Lung (tissue), 12 donors: ENCODE data around the gene NISCH. TPM values are rescaled to one million over a fixed set of nuclear protein-coding genes. Genes with fewer than 3 reads are reported as not detected.

ENCODE experiments used
- ATAC-seq: fragments of 200-7000 bp; cut with Tn5 transposase; one replicate; pipeline ENCODE4 v1.9.1; 2020; ENCODE audit warnings: moderate number of reproducible peaks; ENCODE audit not compliant: insufficient read depth, low FRiP score
- DNase-seq, 3 donors: peaks; one replicate each; pipeline ENCODE4 v3.0.0-alpha.2; 2013 to 2017
- H3K27ac ChIP-seq, 2 donors: one replicate each; pipeline ENCODE4 v1.5.1; 2013; ENCODE audit warnings: mild to moderate bottlenecking in 2 of 2, moderate library complexity in 2 of 2, control low read depth in 1 of 2, inconsistent platforms in 1 of 2, low read depth in 1 of 2, low read length in 1 of 2
- H3K27me3 ChIP-seq, 3 donors: one replicate each; pipeline ENCODE4 v1.5.1; 2013; ENCODE audit warnings: low read length in 2 of 3; ENCODE audit not compliant: control insufficient read depth in 3 of 3, insufficient read depth in 3 of 3
- H3K36me3 ChIP-seq, 4 donors: one replicate each; pipeline ENCODE4 v1.5.1; 2013; ENCODE audit warnings: low read length in 4 of 4, mild to moderate bottlenecking in 1 of 4, moderate library complexity in 1 of 4; ENCODE audit not compliant: control insufficient read depth in 4 of 4, insufficient read depth in 4 of 4
- H3K4me1 ChIP-seq, 5 donors: one replicate each; pipeline ENCODE4 v1.5.1; 2013; ENCODE audit warnings: low read length in 5 of 5, mild to moderate bottlenecking in 2 of 5, moderate library complexity in 1 of 5; ENCODE audit not compliant: control insufficient read depth in 5 of 5, insufficient read depth in 5 of 5
- H3K4me3 ChIP-seq: one replicate; pipeline ENCODE4 v1.5.1; 2013; ENCODE audit warnings: mild to moderate bottlenecking, control low read depth, moderate library complexity
- H3K9ac ChIP-seq, 2 donors: one replicate each; pipeline ENCODE4 v1.5.1; 2013; ENCODE audit warnings: low read length in 2 of 2, control low read depth in 1 of 2; ENCODE audit not compliant: insufficient read depth in 1 of 2
- H3K9me3 ChIP-seq, 4 donors: one replicate each; pipeline ENCODE4 v1.5.1; 2013; ENCODE audit warnings: low read length in 3 of 4, mild to moderate bottlenecking in 1 of 4, moderate library complexity in 1 of 4; ENCODE audit not compliant: control insufficient read depth in 4 of 4, insufficient read depth in 3 of 4
- WGBS, 2 donors: extraction: QIAGEN DNeasy Blood & Tissue Kit; methylation state at CpG; one replicate each; pipeline ENCODE4 v1.1.7; 2013; 5-methylcytosine and 5-hydroxymethylcytosine counted together
- polyA plus RNA-seq, 2 donors: library from polyadenylated mRNA; stranded (reverse); fragments of 200-250 nt; gene quantifications; one replicate each; pipeline ENCODE4 v1.2.1, GENCODE V29; 2013
- total RNA-seq, 2 donors: library from RNA; depleted of rRNA in 1 of 2; stranded (reverse); fragments of >200 nt in 1 of 2; gene quantifications; one replicate each; pipeline ENCODE4 v1.2.1, GENCODE V29; 2014 to 2021
- TF ChIP-seq, protein P1 (sequence below): IDR thresholded peaks from 2 replicates; pipeline ENCODE4 v1.5.1; 2012; ENCODE audit warnings: mild to moderate bottlenecking; ENCODE audit errors: control extremely low read depth, extremely low read depth
- donor health status: control.
- donor health status: control.
- donor health status: Bipolar disorder and iron deficiency.
- donor health status: healthy.
- donor health status: DM: yes; HTN: yes; CAD: no.

Gene NISCH
- total and polyA plus RNA-seq, 4 donors, result 37.8 to 127 (median 63.7) TPM

DNA sequence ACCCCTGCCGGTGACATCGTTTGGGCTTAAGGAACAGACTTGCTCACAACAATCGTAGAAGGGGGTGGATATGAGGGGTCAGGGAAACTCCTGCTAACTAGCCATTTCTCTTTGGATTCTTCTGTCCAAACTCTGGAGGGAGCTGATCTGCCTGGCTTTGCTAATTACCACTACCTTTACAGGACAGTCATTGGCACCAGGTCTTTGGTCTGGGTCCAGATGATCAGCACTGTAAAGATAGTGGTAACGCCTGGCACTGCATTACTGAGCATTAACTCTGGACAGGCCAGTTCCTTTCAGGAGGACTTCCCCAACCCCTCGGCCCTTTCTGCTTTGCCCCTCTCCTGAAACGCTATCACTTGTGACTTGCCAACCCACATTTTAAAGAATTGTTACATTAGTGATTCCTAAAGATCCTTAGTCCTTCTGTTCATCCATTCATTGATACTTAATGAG is 81.8 kb downstream of the NISCH start:
- peak overlapping the region; percentile 32 to 63 for H3K9ac ChIP-seq
- H3K27me3 ChIP-seq, result no peaks in the 10 kb centered on the region
- H3K9me3 ChIP-seq, result no peaks in the 10 kb centered on the region
- TF ChIP-seq, protein P1, sequence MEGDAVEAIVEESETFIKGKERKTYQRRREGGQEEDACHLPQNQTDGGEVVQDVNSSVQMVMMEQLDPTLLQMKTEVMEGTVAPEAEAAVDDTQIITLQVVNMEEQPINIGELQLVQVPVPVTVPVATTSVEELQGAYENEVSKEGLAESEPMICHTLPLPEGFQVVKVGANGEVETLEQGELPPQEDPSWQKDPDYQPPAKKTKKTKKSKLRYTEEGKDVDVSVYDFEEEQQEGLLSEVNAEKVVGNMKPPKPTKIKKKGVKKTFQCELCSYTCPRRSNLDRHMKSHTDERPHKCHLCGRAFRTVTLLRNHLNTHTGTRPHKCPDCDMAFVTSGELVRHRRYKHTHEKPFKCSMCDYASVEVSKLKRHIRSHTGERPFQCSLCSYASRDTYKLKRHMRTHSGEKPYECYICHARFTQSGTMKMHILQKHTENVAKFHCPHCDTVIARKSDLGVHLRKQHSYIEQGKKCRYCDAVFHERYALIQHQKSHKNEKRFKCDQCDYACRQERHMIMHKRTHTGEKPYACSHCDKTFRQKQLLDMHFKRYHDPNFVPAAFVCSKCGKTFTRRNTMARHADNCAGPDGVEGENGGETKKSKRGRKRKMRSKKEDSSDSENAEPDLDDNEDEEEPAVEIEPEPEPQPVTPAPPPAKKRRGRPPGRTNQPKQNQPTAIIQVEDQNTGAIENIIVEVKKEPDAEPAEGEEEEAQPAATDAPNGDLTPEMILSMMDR, result no peak
- WGBS, 2 donors, result 2 to 3% methylated on average over 6 of the region's 6 CpGs
- peaks cover 0 to 6% (median 2%) of the 10 kb centered on the region in 4 donors for H3K36me3 ChIP-seq
- H3K27ac ChIP-seq, result peak overlapping the region; percentile 86 to 89
- DNase-seq (no peak), ATAC-seq (no peak)
- H3K4me3 ChIP-seq, result peak overlapping the region; percentile 70
- H3K4me1 ChIP-seq, result peaks cover 8 to 44% (median 17%) of the 10 kb centered on the region in 5 donors

DNA sequence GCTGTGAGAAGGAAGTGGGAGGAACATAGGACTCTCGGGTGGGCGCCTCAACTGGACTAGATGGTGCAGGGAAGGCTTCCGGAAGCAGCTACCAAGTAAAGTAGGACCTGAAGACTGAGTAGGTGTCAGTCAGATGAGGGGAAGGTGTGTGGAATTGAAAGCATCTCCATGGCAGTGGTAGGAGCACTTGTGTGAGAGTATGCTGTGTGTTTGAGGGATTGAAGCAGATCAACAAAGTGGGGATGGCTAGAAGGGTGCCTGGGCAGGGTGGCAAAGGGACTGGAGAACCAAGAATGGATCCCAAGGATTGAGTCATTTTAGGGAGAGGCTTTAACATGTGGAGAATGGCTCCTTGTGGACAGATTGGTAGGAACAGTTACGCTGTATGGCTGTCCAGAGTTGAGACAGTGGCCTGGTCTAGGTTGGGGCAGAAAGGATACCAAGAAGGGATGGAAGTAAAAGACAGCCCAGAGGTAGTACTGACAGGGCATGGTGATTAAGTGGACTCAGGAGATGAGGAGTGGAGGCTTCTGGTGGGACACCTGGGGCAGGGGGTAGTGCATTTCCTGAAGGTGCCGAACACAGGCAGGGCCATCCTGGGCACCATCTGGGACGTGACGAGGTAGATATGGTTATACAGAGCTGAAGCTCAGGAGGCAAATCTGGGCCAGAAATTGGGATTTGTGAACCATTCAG is 82.5 kb downstream of the NISCH start:
- peak overlapping the region; percentile 6 for H3K4me3 ChIP-seq
- no peaks in the 10 kb centered on the region for H3K27me3 ChIP-seq
- peak overlapping the region in 1 of 2 donors; percentile 63 for H3K9ac ChIP-seq
- H3K4me1 ChIP-seq, result peaks cover 8 to 39% (median 16%) of the 10 kb centered on the region in 5 donors
- H3K36me3 ChIP-seq, result peaks cover 0 to 7% (median 2%) of the 10 kb centered on the region in 4 donors
- peak overlapping the region; percentile 81 to 86 for H3K27ac ChIP-seq
- DNase-seq (no peak), ATAC-seq (no peak)
- TF ChIP-seq, protein P1, result no peak
- 77 to 82% methylated on average over 7 of the region's 7 CpGs for WGBS, 2 donors
- H3K9me3 ChIP-seq, result no peaks in the 10 kb centered on the region

DNA sequence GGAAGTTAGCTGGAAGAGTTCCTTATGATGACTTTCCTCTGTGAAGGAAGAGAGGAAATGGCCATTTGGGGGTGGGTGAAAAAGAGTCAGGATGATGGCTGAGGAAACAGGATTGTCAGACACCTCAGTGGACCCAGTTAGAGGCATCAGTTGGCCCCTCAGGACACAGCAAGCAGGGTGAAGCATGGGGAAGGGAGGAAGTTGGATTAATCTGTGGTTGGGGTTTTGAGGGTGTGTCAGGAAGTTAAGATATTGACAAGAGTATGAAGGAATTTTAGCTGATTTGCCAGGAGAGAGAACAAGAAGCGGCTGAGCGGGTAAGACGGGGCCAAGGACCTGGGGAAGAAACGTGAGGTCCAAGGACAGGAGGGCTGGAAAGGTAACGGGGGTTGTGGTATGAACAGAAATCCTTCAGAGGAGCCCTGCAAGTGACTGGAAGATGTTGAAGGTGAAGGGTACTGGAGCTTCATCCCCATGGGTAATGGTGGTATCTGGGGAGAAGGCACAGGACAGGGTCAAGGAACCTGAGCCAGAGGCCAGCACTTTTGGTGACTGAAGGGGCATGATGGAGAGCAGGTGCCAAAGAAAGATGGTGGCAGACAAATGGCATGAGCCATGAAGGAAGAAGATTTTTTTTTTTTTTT is 83.7 kb downstream of the NISCH start:
- Histone ChIP-seq H3K36me3 (peaks cover 0 to 8% (median 2%) of the 10 kb centered on the region in 4 donors), H3K4me1 (peaks cover 8 to 39% (median 16%) of the 10 kb centered on the region in 5 donors), H3K27me3 (no peaks in the 10 kb centered on the region), H3K9ac (no peak overlapping the region), H3K4me3 (no peak overlapping the region), H3K27ac (no peak overlapping the region), H3K9me3 (no peaks in the 10 kb centered on the region)
- ATAC-seq (no peak), DNase-seq (no peak)
- TF ChIP-seq, protein P1, result no peak
- WGBS, 2 donors, result 38 to 60% methylated on average over 5 of the region's 5 CpGs
